Measurements from ENCODE around the gene RBM47. TPM values are rescaled to one million over a fixed set of nuclear protein-coding genes. Genes with fewer than 3 reads are reported as not detected.

Gene RBM47
- total RNA-seq, 1 experiment from 2014 or later, result 70.3 TPM

- H3K9me3 ChIP-seq (ENCODE audit: control insufficient read depth, low read depth, low read length), result no peaks in the 10 kb centered on the region
- H2BK12ac ChIP-seq (ENCODE audit: insufficient read length, low read depth, low read length), result no peak overlapping the region
- no peak overlapping the region for H3K56ac ChIP-seq (ENCODE audit: insufficient read length, low read depth, low read length)
- H3K14ac ChIP-seq (ENCODE audit: insufficient read depth, low read length), result no peak overlapping the region
- no peaks in the 10 kb centered on the region for H3K27me3 Mint-ChIP-seq (ENCODE audit: low read depth)
- no peak for DNase-seq
- peaks cover 3 to 8% of the 10 kb centered on the region in 2 experiments; a peak in 3 of 5 replicates for H3K9me3 Mint-ChIP-seq
- H3K9ac ChIP-seq (ENCODE audit: extremely low read depth, insufficient read length, low read length), result no peak overlapping the region
- peaks cover 27 to 57% (median 34%) of the 10 kb centered on the region in 3 experiments; a peak in 6 of 7 replicates for H3K36me3 Mint-ChIP-seq (ENCODE audit: insufficient read depth in 1 of 3, low read depth in 3 of 3)
- no peaks in the 10 kb centered on the region for H4K20me1 ChIP-seq (ENCODE audit: control insufficient read depth, insufficient read depth, insufficient read length)
- no peak overlapping the region for H2BK20ac ChIP-seq (ENCODE audit: low read depth, low read length, poor library complexity, severe bottlenecking)
- no peak overlapping the region for H2AK5ac ChIP-seq (ENCODE audit: insufficient read length, low read length)
- no peak overlapping the region for H3K23ac ChIP-seq (ENCODE audit: insufficient read length, low read depth, low read length)
- H4K5ac ChIP-seq (ENCODE audit: insufficient read length, low read depth, low read length), result no peak overlapping the region
- WGBS (ENCODE audit: extremely low coverage, insufficient read length, low lambda C conversion rate), result no CpG with 5 or more reads among the region's 3 CpGs
- no peak overlapping the region for H2BK5ac ChIP-seq (ENCODE audit: insufficient read length, low read length)
- H3K4me3 Mint-ChIP-seq, result no peak overlapping the region
- TF ChIP-seq CTCF (conservative IDR thresholded peaks at IDR 0.05), result no peak
- H3K27me3 ChIP-seq (ENCODE audit: insufficient read depth, low read length), result no peaks in the 10 kb centered on the region
- no peaks in the 10 kb centered on the region for H3K79me2 ChIP-seq (ENCODE audit: insufficient read depth, low read length)
- no peak overlapping the region for H3T11ph ChIP-seq (ENCODE audit: low read length)
- H2BK15ac ChIP-seq (ENCODE audit: low read depth, low read length), result no peak overlapping the region
- no peak overlapping the region for H3K27ac ChIP-seq (ENCODE audit: insufficient read length, low read depth, low read length)
- no peak overlapping the region for H4K8ac ChIP-seq (replicated peaks; ENCODE audit: insufficient read length, low read depth, low read length)
- no peak overlapping the region for H3K4ac ChIP-seq (ENCODE audit: low read depth, low read length)
- H2BK120ac ChIP-seq (ENCODE audit: low read depth, low read length, poor library complexity, severe bottlenecking), result no peak overlapping the region
- H4K91ac ChIP-seq (ENCODE audit: insufficient read length, low read depth, low read length), result no peak overlapping the region
- H3K4me1 ChIP-seq (ENCODE audit: insufficient read depth, low read length), result no peaks in the 10 kb centered on the region
- H2AFZ ChIP-seq (ENCODE audit: low read length), result no peak overlapping the region
- H3K18ac ChIP-seq (ENCODE audit: insufficient read length, low read depth, low read length), result no peak overlapping the region
- H3K4me1 Mint-ChIP-seq, result peaks cover 0 to 4% of the 10 kb centered on the region in 2 experiments; a peak in 2 of 4 replicates
- H3K23me2 ChIP-seq (ENCODE audit: insufficient read length, low read depth, low read length, poor library complexity, severe bottlenecking), result no peaks in the 10 kb centered on the region
- no peak overlapping the region for H3K4me2 ChIP-seq (ENCODE audit: insufficient read depth, insufficient read length, low read length)
- peak overlapping the region in 2 of 3 experiments; percentile 45 to 93; a peak in 3 of 7 replicates for H3K27ac Mint-ChIP-seq
- H3K79me1 ChIP-seq (ENCODE audit: insufficient read depth, low read depth, low read length, poor library complexity, severe bottlenecking), result no peaks in the 10 kb centered on the region
These were observed 205.9 kb downstream of the RBM47 start for GRCh38 chr4:40423735-40424134.

Measured in H9 (cell line).